ENCODE results near the gene HDX. TPM values are rescaled to one million over a fixed set of nuclear protein-coding genes. Genes with fewer than 3 reads are reported as not detected.

The HDX gene
- total and polyA plus RNA-seq, 2 donors from 2014 or later = 1.9 to 5.9 TPM

DNA sequence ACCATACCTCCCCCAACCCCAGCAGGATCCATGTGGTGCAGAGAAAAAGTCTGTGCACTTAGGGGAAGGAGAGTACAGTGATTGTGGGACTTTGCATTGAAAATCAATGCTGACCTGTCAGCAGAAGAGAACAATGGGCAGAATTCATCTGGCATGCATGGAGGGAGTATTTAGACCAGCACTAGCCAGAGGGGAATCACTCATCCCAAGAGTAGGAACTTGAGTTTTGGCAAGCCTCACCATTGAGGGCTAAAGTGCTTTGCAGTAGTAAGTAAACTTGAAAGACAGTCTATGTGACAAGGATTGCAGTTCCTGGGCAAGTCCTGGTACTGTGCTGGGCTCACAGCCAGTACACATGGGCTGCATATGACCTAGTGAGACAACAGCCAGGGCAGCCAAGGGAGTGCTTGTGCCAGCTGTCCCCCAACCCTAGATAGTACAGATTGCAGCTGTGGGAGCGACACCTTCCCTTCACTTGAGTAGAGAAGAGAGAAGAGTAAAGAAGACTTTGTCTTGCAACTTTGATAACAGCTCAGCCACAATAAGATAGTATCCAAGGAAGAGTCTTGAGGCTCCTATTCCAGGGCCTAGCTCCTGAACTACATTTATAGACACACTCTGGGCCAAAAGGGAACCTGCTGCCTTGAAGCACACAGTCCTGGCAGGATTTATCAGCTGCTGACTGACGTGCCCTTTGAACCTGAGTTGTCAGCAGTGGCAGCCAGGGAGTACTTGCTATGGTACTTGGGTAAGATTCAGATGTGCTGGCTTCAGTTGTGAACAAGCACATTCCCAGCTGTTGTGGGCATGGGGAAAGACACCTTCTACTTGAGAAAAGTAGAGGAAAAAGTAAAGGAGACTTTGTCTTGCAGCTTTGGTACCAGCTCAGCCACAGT, 48.7 kb downstream of the HDX start:
- no peaks in the 10 kb centered on the region for H3K36me3 ChIP-seq (ENCODE audit: control insufficient read depth in 2 of 3, insufficient read depth in 3 of 3, low read length in 3 of 3)
- DNase-seq (peak in 1 of 5 donors; percentile 25), FAIRE-seq (no peak)
- H3K9ac ChIP-seq (ENCODE audit: low read length in 3 of 3) = no peak overlapping the region
- intact Hi-C loops (cut with DNase I) = no loop called here
- H3K9me3 ChIP-seq (ENCODE audit: control insufficient read depth in 2 of 3, insufficient read depth in 1 of 3, low read length in 3 of 3) = no peaks in the 10 kb centered on the region
- no peaks in the 10 kb centered on the region for H3K4me1 ChIP-seq (ENCODE audit: control insufficient read depth in 2 of 3, insufficient read depth in 2 of 3, low read depth in 1 of 3, low read length in 3 of 3)
- H3K27ac ChIP-seq (ENCODE audit: low read depth in 2 of 2, low read length in 2 of 2) = no peak overlapping the region
- TF ChIP-seq, protein P1, sequence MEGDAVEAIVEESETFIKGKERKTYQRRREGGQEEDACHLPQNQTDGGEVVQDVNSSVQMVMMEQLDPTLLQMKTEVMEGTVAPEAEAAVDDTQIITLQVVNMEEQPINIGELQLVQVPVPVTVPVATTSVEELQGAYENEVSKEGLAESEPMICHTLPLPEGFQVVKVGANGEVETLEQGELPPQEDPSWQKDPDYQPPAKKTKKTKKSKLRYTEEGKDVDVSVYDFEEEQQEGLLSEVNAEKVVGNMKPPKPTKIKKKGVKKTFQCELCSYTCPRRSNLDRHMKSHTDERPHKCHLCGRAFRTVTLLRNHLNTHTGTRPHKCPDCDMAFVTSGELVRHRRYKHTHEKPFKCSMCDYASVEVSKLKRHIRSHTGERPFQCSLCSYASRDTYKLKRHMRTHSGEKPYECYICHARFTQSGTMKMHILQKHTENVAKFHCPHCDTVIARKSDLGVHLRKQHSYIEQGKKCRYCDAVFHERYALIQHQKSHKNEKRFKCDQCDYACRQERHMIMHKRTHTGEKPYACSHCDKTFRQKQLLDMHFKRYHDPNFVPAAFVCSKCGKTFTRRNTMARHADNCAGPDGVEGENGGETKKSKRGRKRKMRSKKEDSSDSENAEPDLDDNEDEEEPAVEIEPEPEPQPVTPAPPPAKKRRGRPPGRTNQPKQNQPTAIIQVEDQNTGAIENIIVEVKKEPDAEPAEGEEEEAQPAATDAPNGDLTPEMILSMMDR (IDR thresholded peaks at IDR 0.05; ENCODE audit: borderline replicate concordance, extremely low read depth, insufficient read depth) = no peak
- H3K27me3 ChIP-seq (ENCODE audit: control insufficient read depth, insufficient read depth, low read length) = no peaks in the 10 kb centered on the region
- no peak overlapping the region for H3K4me3 ChIP-seq (ENCODE audit: low read length in 3 of 3)

GRCh38 chrX:84441143-84441542, 61.1 kb downstream of the HDX start:
- intact Hi-C loops (cut with DNase I) = no loop called here
- no peak overlapping the region for H3K27ac ChIP-seq (ENCODE audit: low read depth in 2 of 2, low read length in 2 of 2)
- no peaks in the 10 kb centered on the region for H3K27me3 ChIP-seq (ENCODE audit: control insufficient read depth, insufficient read depth, low read length)
- H3K9me3 ChIP-seq (ENCODE audit: control insufficient read depth in 2 of 3, insufficient read depth in 1 of 3, low read length in 3 of 3) = peaks cover 0 to 9% (median 0%) of the 10 kb centered on the region in 3 donors
- no peaks in the 10 kb centered on the region for H3K4me1 ChIP-seq (ENCODE audit: control insufficient read depth in 2 of 3, insufficient read depth in 2 of 3, low read depth in 1 of 3, low read length in 3 of 3)
- H3K4me3 ChIP-seq (ENCODE audit: low read length in 3 of 3) = no peak overlapping the region
- no peak for DNase-seq
- TF ChIP-seq, protein P1 (IDR thresholded peaks at IDR 0.05; ENCODE audit: borderline replicate concordance, extremely low read depth, insufficient read depth) = no peak
- H3K36me3 ChIP-seq (ENCODE audit: control insufficient read depth in 2 of 3, insufficient read depth in 3 of 3, low read length in 3 of 3) = peaks cover 0 to 2% (median 0%) of the 10 kb centered on the region in 3 donors
- FAIRE-seq = no peak
- no peak overlapping the region for H3K9ac ChIP-seq (ENCODE audit: low read length in 3 of 3)

DNA sequence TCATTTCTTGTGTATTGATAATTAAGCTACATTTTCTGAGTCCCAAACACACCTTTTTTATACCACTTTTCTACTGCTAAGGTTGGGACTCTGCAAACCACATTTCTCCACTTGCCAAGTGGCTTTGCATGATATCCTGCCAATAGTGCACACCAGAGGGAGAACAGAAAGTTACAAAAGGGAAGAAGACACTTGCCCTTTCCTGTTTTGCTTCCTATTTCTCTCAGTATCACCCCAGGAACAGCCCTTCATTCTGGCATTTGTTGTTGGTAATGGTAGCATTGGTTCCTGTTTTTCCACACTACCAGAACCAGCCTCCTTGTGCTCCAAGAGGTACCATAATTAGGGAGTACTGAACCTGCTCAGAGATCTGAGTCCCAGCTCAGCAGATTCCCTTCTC, 87.1 kb downstream of the HDX start:
- no peaks in the 10 kb centered on the region for H3K36me3 ChIP-seq (ENCODE audit: control insufficient read depth in 2 of 3, insufficient read depth in 3 of 3, low read length in 3 of 3)
- DNase-seq = no peak
- intact Hi-C loops (cut with DNase I) = no loop called here
- TF ChIP-seq, protein P1 (IDR thresholded peaks at IDR 0.05; ENCODE audit: borderline replicate concordance, extremely low read depth, insufficient read depth) = no peak
- no peak overlapping the region for H3K4me3 ChIP-seq (ENCODE audit: low read length in 3 of 3)
- H3K9me3 ChIP-seq (ENCODE audit: control insufficient read depth in 2 of 3, insufficient read depth in 1 of 3, low read length in 3 of 3) = peaks cover 0 to 1% (median 0%) of the 10 kb centered on the region in 3 donors
- no peaks in the 10 kb centered on the region for H3K4me1 ChIP-seq (ENCODE audit: control insufficient read depth in 2 of 3, insufficient read depth in 2 of 3, low read depth in 1 of 3, low read length in 3 of 3)
- FAIRE-seq = no peak
- no peak overlapping the region for H3K27ac ChIP-seq (ENCODE audit: low read depth in 2 of 2, low read length in 2 of 2)
- no peaks in the 10 kb centered on the region for H3K27me3 ChIP-seq (ENCODE audit: control insufficient read depth, insufficient read depth, low read length)
- H3K9ac ChIP-seq (ENCODE audit: low read length in 3 of 3) = no peak overlapping the region
